ENCODE data around the gene ENOSF1.

GRCh38 chr18:652131-652530 is 60.3 kb downstream of the ENOSF1 start:
- TF ChIP-seq, protein P1, sequence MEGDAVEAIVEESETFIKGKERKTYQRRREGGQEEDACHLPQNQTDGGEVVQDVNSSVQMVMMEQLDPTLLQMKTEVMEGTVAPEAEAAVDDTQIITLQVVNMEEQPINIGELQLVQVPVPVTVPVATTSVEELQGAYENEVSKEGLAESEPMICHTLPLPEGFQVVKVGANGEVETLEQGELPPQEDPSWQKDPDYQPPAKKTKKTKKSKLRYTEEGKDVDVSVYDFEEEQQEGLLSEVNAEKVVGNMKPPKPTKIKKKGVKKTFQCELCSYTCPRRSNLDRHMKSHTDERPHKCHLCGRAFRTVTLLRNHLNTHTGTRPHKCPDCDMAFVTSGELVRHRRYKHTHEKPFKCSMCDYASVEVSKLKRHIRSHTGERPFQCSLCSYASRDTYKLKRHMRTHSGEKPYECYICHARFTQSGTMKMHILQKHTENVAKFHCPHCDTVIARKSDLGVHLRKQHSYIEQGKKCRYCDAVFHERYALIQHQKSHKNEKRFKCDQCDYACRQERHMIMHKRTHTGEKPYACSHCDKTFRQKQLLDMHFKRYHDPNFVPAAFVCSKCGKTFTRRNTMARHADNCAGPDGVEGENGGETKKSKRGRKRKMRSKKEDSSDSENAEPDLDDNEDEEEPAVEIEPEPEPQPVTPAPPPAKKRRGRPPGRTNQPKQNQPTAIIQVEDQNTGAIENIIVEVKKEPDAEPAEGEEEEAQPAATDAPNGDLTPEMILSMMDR (IDR thresholded peaks at IDR 0.05): no peak
- no peak for TF ChIP-seq POLR2AphosphoS5 (IDR thresholded peaks at IDR 0.05)
- no peak for TF ChIP-seq POLR2A (IDR thresholded peaks at IDR 0.05)

All from stomach (tissue), 4 donors.